Measurements from ENCODE around the gene SIVA1.

The SIVA1 gene

DNA sequence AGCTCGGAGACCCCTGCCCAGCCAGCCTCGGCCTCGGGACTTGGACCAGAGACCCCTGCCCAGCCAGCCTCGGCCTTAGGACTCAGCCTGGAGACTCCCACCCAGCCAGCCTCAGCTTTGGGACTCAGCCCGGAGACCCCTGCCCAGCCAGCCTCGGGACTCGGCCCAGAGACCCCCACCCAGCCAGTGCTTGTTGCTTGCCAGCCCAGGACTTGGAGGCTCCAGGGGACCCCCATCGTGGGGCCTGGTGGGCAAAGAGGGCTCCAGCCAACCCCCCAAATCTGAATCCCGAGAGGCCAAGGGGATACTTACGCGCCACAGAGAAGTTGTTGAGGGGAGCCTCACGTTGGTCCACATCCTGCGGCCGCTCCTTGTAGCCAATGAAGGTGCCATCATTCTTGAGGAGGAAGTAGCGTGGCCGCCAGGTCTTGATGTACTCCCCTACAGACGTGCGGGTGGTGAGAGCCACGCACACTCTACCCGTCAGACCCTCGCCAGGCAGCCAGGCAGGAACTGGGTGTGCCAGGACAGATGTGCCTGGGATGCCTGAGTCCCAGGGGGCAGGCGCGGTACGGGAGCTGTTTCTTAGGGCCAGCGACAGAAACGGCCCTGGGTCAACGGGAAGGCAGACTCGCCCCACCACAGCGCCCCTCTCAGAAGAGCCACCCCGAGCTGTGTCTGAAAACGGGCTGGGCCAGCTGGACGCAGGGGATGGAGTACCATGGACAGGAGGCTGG lies 27.0 kb downstream of the SIVA1 start:
- no peak for DNase-seq (ENCODE audit: low read depth)
- H3K4me3 ChIP-seq (ENCODE audit: low read depth, low read length): no peak overlapping the region

DNA sequence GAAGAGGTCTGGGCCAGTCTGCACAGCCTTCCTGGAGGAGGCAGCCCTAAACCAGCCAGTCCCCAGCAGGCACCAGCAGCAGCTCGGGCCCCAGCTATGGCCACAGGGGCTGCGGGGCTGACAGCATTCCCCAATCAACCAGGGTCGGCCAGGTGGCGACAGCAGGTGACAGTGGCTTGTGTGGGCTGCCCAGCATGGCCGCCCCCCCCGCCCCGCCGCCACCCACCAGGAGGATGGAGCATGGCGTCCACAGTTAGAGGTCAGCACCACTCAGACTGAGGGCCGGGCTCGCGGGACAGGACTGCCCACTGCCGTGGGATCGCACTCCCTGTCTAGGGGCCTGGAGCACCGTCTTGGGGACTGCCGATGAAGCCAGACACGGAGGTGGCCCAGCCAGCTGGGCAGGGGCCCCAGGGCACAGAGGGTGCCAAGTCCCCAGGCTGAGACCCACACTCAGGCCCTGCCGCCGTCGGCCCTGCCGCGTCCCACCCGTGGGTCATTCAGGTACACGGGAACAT lies 27.6 kb downstream of the SIVA1 start:
- no peak overlapping the region for H3K4me3 ChIP-seq (ENCODE audit: low read depth, low read length)
- no peak for DNase-seq (ENCODE audit: low read depth)

DNA sequence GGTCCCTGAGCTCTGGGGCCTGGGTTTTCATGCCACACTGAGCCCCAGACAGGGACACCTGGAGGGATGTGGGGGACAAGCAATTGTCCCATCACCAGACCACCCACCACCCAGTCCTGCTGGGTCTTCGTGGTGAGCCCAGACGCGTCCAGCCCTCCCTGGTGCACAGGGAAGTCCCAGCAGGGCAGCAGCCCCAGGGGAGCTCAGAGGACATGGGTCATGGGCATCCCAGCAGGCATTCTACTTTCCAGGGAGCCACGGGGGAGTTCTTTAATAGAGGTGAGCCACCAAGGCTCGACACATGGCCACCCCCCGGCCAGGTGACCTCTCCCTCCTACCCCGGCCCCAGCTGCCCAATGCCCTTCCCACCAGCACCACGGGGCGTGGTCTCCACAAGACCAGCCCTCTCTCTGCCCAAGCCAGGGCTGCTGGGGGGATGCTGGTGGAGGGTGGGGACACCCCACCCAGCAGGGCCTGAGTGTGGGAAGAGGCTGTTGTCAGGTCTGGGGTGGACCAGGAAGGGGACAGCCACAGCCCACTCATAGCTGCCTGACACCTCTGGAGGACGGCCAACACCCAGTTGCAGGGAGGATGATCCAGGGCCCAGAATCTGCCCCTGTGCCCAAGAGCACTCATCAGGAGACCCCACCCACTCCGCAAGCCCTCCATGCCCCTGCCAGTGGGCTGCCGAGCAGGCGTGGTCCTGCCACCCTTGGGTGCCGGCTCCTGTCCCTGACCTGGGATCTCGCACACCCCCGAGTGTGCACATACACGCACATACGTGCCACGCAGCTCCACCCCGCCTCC lies 28.5 kb downstream of the SIVA1 start:
- no peak for DNase-seq (ENCODE audit: low read depth)
- H3K4me3 ChIP-seq (ENCODE audit: low read depth, low read length): no peak overlapping the region

DNA sequence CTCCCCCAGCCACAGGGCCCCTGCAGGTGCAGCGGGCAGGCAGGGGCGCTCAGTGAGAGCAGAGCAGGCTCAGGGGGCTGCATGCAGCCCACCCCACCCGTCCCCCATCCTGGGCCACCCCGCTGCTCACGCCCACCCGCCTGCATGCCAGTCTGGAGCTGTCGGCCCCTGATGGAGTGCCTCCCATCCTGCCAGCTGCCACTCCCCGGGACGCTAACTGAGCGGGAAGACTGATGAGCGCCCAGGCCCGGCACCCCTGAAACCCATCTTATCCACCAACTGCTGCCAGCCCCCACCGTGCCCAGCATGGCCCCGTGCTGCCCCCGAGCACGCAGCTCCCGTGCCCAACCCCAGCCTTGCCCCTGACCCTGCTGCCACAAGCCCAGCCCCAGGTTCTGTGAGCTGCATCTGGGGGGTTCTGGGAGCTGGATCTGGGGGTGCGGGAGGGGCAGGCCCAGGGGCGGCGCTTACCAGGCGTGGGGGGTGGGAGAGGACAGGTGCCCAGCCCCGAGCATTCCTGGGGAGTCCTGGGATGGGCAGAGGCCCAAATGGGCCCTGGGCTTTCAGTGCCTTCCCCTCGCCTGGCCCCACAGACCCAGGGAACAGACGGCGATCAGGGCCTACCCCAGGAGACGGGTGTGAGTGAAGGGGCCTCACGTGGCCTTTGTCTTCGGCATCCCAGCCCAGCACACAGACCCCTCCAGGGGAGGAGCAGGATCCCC lies 29.3 kb downstream of the SIVA1 start:
- no peak for DNase-seq (ENCODE audit: low read depth)
- H3K4me3 ChIP-seq (ENCODE audit: low read depth, low read length): no peak overlapping the region

DNA sequence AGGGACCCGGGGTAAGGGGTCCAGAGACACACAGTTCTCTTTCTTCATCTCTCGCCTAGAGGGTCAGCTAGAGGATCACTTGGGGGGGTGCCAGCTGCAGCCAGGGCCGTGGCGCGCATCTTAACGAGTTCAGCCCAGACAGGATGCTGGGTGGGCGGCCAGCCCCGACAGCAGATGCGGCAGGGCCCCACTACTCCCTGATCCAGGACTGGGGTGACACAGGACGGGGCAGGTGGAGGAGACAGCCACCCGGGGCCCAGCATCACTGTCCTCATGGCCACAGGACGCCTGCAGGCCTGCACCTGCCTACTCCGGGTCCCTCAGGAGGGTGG lies 29.8 kb downstream of the SIVA1 start:
- no peak for DNase-seq (ENCODE audit: low read depth)
- H3K4me3 ChIP-seq (ENCODE audit: low read depth, low read length): no peak overlapping the region

DNA sequence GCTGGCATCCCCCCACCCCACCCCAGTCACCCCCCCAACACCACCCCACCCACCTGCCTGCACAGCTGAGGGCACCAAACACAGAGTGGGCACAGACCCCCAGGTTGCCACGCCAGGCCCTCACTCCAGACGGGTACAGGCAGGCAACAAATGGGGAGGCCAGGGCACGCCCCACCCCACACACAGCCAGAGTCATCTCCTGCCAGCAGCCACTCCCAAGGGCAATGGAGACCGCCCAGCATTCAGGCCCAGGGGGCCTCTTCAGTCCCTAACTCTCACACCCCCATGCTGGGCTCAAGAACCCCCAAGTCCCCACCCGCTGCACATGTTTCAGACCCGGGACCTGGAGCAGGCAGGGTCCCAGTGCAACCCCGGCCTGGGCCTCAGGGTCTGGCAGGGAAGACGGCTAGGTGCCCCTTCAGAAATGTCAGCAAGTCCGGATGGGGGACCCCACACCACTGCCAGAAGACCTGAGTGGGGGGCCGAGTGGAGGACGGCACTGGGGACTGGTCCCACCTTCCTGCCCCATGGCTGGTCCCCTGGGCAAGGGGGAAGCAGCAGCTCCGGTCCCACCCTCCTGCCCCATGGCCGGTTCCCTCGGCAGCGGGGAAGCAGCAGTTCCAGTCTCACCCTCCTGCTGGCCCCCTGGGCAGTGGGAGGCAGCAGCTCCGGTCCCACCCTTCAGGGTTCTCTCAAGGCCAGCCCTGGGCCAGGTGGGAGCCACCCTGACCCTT lies 30.7 kb downstream of the SIVA1 start:
- no peak for DNase-seq (ENCODE audit: low read depth)
- H3K4me3 ChIP-seq (ENCODE audit: low read depth, low read length): no peak overlapping the region

DNA sequence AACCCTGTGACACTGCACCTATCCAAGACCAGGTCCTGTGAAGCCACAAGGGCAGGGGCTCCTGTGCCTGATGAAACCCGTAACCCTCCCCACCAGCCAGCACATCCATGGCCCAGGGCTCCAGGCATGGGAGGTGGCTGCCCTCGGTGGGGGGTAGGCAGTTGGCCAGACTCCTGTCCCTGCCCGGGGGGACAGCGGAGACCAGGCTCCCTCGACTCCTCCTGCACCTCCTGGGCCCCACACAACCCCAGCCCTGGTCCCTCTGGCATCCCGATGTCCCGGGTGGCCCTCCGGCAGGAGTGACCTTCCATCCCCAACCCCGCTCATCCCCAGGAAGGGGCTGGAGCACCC lies 31.2 kb downstream of the SIVA1 start:
- no peak for DNase-seq (ENCODE audit: low read depth)

DNA sequence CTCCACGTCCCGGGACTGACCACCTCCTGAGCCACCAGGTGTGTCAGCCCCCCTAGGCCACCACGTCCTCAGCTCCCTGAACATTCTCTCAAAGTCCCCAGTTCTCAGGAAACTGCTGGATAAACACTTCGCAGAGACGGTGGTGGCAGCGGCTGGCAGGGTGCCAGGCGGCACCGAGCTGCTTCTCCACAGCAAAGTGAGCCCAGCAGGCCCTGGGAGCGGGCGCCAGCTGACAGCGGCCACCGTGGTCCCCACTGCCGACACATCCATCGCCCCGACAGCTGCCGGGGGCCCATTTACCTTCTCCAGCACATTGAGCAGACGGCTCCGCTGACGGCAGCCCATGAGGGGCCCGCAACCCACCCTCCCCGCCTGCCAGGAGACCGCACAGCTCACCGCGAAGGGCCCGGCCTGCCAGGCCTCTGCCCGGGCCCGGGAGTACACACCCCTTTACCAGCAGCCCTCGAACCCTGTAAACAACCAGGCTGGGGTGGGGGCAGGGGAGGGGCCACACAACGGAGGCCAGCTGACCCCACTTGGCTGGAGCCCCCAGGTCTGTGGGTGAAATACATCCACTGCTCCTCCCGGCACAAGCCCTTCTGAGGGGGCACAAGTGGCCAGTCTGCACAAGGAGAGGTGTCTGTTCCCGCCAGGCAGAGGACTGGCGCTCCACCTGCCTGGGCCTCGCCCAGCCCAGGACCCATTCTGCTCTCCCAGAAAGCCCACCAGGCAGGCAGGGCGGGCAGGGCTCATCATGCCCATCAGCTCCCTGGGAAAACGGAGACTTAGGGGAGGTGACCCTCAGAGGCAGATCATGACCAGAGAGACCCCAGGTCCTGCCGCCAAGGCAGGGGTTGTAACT lies 32.1 kb downstream of the SIVA1 start:
- H3K4me3 ChIP-seq (ENCODE audit: low read depth, low read length): no peak overlapping the region
- DNase-seq (ENCODE audit: low read depth): no peak

More for the DNA sequence above, 31.2 kb downstream of the SIVA1 start:
- H3K4me3 ChIP-seq (ENCODE audit: low read depth, low read length): no peak overlapping the region

DNA sequence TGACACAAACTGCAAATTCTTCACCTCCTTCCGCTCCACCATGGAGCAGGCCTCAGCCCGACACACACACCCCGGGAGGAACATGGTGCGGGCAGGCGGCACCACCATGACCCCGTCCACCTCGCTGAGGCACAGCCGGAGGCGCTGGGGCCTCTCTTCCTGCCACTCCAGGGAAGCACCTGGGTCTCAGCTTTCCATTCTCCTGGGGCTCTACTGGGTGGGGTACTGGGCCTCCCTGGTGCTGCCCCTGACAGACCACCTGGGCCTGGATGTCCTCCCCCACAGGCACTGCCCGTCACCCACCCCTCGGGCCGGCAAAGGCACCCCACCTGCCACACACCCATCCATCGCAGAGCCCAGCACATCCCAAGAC lies 32.7 kb downstream of the SIVA1 start:
- no peak overlapping the region for H3K4me3 ChIP-seq (ENCODE audit: low read depth, low read length)
- no peak for DNase-seq (ENCODE audit: low read depth)

DNA sequence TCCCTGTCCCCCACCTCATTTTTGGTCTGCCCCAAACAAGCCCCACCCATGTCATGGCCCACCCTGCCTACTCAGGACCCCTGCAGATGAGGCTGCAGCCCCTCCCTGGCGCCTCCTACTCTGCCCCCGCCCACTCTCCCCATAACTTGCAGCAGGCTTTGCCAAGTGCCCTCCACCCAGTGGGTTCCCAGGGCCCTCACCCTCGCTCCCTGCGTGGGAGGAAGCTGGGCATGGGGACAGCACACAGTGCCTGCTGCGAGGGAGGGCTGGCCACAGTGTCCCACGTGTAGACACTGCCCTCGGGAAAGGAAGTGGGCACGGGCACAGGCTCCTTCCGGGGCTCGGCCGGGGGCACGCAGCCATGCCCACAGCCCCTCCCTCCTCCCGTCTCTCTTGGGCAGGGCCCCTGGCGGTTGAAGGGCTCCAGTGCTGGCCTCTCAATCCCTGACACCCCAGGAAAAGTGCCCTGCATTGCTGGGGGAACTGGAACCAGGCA lies 33.2 kb downstream of the SIVA1 start:
- H3K4me3 ChIP-seq (ENCODE audit: low read depth, low read length): no peak overlapping the region
- DNase-seq (ENCODE audit: low read depth): no peak

DNA sequence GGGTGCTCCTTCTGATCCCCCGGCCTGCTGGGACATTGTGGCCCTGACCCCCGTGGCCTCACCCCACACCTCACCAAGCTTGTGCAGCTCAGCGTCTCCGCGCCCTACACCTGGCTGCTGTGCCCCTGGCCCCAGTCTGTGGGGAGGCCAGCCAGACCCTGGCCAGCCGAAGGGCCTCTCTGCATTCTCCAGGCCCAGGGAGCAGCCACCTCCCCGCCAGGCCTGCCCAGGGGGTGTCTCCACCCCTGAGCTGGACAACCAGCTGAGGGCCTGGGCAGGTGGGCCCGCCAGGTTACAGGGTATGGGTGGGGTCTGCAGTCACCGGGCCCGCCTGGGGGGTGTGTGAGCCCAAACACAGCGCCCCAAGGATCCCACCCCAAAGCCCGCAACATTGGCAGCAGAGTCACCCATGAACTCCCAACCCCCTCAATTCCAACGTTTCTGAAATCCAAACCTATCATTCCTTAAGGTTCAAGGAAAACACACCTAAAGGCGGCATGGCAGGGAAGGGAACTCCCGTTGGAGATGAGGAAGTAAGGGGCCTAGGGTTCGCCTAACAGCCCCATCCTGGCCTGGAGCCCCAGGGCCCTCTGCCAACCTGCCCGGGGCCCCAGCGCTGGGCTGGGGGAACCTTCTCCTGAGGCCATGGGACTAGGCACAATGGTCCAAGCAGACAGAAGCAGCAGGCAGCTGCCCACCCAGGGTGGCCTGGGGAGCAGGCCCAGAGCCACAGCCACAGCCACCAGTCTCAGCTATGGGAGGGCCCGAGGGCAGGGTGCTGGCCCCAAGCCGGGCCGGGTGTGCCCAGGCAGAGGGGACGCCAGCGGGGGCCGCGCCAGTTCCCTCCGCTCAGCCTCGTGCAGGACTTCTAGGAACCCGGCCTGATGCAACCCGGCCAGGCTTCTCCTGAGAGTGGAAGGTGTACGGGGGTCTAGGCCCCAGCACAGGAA lies 34.1 kb downstream of the SIVA1 start:
- DNase-seq (ENCODE audit: low read depth): no peak
- H3K4me3 ChIP-seq (ENCODE audit: low read depth, low read length): no peak overlapping the region

DNA sequence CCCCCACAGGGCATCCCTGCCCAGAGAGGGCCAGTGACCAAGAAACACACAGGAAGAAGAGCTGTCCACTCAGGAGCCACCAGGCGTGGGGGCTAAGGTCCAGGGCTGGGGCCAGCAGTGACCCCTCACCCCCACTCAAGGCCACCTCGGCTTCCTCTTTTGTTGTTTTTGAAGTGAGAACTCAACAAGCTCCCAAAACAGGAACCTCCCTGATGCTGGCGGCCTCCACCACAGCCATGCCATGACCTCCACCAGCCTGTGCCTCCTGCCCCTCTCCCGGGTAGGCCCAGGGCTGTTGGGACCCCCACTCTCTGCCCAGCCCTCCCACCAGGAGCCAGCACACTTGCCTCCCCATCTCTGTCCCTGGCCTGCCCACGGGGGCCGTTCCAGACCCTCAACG lies 34.8 kb downstream of the SIVA1 start:
- no peak overlapping the region for H3K4me3 ChIP-seq (ENCODE audit: low read depth, low read length)
- no peak for DNase-seq (ENCODE audit: low read depth)

DNA sequence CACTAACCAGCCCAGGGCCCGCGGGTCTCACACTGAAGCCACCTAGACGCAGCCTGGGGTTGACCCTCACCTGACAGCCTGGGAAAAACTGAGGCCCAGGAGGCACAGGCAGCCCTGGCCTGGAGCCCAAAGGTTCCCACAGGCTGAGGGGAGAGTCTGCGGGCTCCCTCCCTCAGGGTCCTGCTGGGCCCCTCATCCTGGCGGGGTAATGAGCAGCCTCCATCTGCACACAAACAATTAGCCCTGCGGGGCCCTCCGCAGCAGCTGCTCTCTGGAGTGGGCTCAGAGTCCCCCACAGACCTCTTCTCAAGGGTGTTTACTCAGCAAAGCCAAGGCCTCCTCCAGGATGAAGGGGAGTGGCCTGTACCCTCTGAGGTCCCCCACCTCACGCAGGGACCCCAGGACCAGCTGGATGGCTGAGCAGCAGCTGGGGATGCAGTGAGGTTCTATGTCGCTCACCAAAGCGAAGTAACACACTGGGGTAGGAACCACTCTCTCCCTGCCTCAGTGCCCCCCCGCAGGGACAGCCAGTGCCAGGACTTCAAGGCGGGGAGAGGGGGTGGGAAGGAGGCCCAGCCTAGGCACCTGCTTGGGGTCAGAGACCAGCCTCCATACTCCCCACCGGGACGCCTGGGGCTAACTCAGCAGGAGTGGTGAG lies 35.3 kb downstream of the SIVA1 start:
- no peak overlapping the region for H3K4me3 ChIP-seq (ENCODE audit: low read depth, low read length)
- DNase-seq (ENCODE audit: low read depth): no peak

DNA sequence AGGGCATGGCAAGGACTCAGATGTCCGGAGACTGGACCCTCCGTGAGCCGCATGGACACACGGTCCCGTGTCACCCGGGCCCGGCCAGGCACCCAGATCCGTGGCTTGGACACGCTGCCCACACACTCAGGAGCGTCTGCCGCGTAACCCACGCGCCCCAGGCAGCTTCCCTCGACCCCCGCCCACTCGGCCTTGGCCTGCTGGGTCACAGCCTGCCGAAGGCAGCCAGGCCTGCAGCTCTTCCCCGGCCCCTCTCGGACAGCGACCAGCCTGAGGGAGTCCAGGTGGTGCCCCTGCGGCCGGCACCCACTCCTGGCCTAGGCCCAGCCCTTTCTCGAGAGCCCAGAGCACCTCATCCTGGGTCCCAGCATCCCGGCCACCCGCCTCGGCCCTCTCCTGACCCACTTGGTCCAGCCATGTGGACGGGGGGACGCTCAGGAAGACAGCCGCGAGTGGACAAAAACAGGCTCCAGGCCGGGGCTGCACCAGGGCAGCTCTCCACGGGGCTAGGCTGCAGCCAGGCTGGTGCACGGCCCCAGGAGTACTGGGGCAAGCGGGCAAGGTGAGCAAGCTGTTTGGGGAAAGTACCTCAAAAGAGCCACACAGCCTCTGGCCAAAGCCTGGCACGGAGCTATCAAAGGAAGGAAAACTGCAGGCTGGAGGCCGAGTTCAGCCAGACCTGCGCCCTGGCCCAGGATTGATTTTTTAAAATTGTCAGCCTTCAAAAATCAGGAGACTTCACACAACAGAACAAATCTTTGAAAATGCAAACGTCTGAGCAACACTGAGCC lies 36.1 kb downstream of the SIVA1 start:
- no peak overlapping the region for H3K4me3 ChIP-seq (ENCODE audit: low read depth, low read length)

DNA sequence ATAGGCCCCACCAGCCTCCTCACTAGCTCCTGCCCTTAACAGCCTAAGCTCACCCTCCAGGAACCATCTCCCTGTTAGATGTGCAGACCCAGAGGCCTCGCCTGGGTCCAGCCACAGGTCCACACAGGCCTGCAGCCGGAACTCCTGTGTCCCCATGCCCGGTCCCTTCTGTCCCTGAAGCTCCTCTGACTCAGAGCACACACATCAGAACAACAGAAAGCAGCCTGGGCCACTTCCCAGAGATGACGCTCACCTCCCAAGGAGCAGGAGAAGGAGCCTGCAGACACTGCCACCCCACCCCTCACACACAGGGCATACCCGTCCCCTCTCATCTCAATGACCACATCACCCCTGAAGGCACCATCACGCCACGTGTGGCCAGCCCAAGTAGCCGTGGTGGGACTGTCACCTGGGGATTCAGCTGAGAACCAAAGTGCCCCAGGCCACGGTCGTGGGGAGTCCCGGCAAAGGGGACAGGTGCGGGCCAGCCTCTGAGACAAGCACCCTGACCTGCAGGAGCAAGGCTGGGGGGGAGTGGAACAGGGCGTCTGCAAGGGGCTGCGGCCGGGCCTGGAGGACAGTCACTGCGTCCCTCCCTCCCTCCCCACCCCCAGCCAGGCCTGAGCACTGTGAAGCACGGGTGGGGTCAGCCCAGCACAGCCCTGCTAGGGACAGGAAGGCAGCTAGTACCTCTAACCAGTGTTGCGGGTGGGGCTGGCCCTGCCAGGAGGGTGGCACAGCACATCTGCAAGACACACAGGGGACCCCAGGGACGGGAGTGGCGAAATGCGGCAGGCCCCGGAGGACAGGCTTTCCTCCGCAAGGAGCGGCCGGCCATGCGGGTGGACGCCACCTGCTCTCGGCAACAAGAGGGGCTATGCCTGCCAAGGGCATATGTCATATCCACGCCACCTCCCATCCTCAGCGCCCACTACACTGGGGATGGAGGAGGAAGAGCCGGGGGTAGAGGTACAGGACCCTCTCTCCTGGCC lies 37.1 kb downstream of the SIVA1 start:
- no peak overlapping the region for H3K4me3 ChIP-seq (ENCODE audit: low read depth, low read length)
- DNase-seq (ENCODE audit: low read depth): no peak

More for the DNA sequence above, 36.1 kb downstream of the SIVA1 start:
- DNase-seq (ENCODE audit: low read depth): no peak

Measured in skeletal muscle cell (primary cell).